Breast epithelium (tissue), 3 donors: ENCODE results near the gene ZC3H15.

Experiments used
- POLR2A ChIP-seq: fragments of 450-650 bp; IDR thresholded peaks from one replicate; pipeline ENCODE4 v1.6.1; 2016; ENCODE audit warnings: antibody characterized with exemption, mild to moderate bottlenecking, moderate library complexity
- POLR2AphosphoS5 ChIP-seq, 3 donors: sonication (generic); formaldehyde crosslinking; IDR thresholded peaks; one replicate each; pipeline ENCODE4 v1.6.1; 2017; ENCODE audit warnings: antibody characterized with exemption in 3 of 3
- TF ChIP-seq, protein P1 (sequence below), 3 donors: fragments of 450-650 bp; IDR thresholded peaks; one replicate each; pipeline ENCODE4 v1.5.1; 2016 to 2017; ENCODE audit warnings: antibody characterized with exemption in 3 of 3, mild to moderate bottlenecking in 3 of 3, moderate library complexity in 3 of 3

GRCh38 chr2:186530314-186530713 is 44.3 kb downstream of the ZC3H15 start:
- TF ChIP-seq, protein P1, sequence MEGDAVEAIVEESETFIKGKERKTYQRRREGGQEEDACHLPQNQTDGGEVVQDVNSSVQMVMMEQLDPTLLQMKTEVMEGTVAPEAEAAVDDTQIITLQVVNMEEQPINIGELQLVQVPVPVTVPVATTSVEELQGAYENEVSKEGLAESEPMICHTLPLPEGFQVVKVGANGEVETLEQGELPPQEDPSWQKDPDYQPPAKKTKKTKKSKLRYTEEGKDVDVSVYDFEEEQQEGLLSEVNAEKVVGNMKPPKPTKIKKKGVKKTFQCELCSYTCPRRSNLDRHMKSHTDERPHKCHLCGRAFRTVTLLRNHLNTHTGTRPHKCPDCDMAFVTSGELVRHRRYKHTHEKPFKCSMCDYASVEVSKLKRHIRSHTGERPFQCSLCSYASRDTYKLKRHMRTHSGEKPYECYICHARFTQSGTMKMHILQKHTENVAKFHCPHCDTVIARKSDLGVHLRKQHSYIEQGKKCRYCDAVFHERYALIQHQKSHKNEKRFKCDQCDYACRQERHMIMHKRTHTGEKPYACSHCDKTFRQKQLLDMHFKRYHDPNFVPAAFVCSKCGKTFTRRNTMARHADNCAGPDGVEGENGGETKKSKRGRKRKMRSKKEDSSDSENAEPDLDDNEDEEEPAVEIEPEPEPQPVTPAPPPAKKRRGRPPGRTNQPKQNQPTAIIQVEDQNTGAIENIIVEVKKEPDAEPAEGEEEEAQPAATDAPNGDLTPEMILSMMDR (IDR thresholded peaks at IDR 0.05) = no peak
- TF ChIP-seq POLR2A = no peak
- no peak for TF ChIP-seq POLR2AphosphoS5 (IDR thresholded peaks at IDR 0.05)
